Measurements from ENCODE around the gene IL18RAP. TPM values are rescaled to one million over a fixed set of nuclear protein-coding genes. Genes with fewer than 3 reads are reported as not detected.

IL18RAP gene
- total RNA-seq, 1 donor from 2014 or later: 0.64 TPM

DNA sequence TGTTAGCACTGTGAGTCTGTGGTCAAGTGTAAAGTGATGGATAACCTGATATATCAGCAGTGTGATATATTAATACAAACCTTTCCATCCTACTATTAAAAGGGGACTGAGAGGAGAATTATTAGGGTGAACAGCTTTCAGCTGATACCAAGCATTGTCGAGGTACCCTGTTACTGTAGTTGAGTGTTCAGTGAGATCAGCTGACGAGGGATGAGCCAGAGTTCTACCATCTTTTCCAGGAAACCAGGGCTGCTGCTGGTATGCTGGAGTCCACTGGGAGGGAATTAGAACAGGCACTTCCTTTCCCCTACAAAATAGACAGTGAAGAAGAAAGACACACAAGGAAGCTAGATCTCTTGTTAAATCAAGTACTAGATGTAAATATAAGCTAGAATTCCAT lies 408 bp downstream of the IL18RAP start:
- ATAC-seq: no peak

DNA sequence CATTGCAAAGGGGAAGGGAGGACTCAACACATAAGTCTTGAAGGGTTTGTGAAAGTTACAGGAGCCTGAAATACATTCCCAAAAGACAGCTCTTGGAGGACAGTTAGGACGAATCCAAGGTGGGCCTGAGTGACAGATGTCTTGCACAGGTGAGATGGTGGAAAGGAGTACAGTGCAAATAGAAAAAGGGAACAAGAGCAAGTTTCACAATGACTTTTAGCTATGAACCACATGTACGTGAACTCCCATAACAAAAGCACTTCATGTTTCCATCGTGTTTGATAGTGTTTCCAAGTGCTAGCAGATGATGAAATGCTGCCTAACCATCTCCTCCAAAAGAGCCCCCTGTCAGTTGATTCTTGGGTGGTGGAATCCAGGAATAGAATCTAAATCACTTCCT lies 1.8 kb downstream of the IL18RAP start:
- ATAC-seq: peak; percentile 26

DNA sequence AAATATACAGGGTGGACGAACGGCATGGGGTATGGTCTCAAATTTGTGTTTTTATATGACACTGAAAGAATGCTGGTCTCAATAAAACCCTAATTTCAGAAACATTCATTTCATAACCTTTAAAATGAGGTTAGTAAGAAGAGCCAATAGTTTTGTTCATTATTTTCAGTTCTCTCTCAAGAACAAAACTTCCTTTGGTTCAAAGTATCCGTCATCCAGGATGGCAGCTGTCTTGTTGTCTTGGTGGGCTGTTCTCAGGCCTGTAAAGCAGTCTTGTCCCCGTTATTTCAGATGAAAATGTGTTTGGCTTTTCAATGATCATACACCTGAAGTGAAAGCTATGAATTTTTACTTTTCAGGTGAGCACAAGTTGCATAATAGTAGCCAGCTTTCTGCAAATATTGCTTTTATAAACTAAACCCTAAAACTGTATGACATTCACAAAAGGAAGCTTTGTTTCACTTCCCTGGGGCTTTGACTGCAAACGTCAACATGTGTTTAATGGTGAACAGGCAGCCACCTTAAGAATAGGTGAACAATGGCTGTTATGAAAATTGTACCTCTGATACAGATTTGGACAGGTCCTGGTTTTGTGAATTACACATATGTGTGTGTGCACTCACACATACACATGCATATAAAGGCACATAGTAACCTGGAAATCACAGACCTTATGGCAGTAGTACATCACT lies 2.6 kb downstream of the IL18RAP start:
- ATAC-seq: no peak

DNA sequence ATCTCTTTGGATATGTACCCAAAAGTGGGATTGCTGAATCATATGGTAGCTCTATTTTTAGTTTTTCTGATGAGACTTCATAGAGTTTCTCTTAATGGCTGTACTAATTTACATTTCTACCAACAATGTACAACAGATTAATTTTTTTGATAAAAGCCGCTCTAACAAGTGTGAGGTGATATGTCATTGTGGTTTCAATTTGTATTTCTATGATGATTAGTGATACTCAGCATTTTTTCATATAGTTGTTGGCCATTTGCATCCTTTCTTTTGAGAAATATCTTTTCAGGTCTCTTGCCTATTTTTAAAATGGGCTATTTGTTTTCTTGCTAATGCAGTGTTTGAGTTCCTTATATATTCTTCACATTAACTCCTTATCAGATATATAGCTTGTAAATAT lies 4.3 kb downstream of the IL18RAP start:
- ATAC-seq: no peak

DNA sequence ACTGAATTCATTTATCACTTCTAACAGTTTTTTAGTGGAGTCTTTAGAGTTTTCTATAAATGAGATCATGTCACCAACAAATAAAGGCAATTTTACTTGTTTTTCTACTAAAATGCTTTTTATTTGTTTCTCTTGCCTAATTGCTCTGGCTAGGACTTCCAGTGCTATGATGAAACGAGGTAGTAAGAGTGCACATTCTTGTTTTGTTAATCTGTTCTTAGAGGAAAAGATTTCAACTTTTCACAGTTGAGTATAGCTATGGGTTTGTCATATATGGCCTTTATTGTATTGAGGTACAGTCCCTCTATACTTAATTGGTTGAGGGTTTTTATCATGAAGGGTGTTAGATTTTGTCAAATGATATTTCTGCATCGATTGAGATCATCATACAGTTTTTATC lies 5.6 kb downstream of the IL18RAP start:
- ATAC-seq: no peak

DNA sequence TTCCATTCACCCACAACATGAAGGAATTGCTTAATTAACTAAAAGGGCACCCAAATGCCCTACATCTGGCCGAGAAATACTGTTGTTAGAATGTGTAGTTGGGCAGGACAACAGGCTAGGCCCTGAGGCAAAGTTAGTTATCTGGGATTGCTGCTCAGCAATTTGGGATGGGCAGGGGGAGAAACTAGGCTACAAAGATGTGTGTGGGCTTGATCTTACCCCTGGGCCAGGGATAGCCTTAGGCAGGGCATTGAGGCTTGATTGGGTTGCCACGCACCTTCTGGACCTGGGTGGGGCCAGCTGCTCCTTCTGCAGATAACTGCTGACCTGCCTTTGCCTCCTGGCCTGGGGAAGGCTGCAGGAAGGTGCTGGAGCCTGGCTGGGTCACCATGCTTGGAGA lies 9.4 kb downstream of the IL18RAP start:
- ATAC-seq: no peak

DNA sequence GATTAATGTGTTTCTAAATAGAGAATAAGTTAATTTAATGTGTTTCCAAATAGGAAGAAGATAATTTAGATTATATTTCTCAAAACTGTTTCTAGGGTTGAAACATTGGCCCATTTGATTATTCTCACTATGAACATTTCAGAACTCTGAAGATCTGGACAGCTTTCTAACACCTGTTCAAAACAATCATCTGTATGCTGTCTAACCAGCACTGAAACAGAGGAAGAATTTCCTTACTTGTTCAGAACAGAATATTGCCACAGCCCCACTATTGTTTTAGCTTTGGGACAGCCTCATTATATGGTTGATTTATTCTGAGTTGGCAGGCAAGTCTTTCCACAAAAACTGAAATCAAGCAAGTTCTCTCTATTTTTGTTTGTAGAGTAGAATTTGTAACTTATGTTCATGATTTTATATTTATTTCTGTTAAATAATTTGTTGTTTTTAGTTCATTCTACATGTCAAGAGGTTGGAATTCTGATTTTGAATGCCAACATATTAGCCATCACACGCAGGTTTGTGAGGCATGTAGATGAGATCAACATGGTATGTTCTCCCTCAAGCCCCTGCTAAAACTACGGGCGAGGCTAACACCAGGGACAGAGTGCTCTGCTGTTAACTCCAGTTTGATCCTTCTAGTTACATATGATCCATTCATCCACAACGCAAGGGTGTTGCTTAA lies 11.2 kb downstream of the IL18RAP start:
- ATAC-seq: no peak

DNA sequence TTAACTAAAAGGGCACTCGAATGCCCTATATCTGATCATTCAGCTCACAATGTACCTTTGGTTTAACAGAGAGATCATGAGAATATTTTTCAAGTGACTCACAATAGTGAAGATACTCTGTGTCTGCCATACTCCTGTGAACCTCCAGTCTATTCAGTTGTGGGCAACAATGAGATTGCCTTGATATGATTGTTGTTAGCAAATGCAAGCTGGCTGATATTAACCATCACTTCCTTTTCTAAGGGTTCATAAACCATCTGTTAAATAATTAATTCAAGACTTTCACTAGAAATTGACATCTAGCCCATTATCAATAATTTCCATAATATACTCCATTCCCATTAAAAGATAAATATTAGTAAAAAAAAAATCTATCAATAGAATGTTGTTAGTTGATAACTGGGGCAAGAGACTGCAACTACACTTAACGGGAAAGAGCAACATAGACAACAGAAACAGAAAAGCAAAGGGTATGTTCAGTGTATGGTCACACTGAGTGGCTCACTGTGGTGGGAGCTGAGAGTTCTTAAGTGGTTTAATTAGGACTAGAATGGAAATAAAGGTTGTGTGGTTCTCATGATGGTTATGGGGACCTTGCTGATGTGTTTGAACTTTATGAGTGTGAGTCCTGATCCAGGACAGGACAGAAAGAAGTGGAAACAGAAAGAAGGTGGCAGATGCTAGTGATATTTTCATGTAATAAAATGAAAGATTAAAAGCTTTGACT lies 11.9 kb downstream of the IL18RAP start:
- no peak for ATAC-seq

DNA sequence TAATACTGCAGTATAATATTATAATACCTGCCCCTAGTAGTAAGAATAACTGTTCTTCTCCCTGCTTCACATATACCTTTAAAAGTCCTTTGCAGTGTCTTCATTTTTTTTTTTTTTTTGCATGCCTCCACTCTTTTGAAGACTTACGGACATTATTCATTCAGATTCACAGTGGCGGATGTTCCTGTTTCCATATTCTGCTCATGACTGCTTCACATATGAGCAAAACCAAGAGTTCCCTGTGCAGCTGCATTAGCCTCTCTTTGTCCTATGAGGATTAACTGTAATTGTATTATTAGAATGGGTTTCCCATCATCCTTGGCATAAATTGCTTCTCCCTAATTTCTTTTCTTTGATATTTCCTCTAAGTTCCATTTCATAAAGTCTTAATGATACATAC lies 12.8 kb downstream of the IL18RAP start:
- no peak for ATAC-seq

DNA sequence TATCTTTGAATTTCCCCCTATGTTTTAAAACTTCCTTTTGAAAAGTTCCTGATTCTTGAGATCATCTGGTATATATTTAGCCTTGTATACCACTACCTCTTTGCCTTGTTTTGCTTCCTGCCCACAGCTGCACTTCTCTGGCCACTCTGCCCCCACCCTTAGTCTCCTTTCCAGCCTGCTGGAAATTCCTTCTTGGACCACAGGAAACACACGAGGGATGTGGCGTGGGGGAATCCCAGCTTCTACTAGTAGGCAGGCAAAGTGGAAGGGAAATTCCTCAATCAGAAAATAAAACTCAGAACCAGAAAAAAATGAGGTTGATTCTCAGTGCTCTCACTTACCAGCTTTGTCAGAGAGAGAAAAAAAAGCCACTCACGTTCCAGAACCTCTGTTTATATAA lies 13.4 kb downstream of the IL18RAP start:
- no peak for ATAC-seq

DNA sequence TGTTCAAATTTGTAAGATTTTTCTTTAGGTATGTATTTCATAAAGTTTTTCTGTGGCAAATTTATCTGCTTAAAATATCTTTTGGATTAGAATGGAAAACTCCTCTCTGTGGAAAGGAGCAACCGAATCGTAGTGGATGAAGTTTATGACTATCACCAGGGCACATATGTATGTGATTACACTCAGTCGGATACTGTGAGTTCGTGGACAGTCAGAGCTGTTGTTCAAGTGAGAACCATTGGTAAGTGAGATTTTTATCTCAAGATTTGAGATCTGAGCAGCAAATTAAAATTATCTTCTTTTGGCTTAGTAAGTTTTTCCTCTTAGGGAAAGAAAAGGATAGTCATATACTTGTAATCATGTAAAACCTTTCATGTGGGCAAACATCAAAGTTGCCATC lies 14.2 kb downstream of the IL18RAP start:
- ATAC-seq: no peak

DNA sequence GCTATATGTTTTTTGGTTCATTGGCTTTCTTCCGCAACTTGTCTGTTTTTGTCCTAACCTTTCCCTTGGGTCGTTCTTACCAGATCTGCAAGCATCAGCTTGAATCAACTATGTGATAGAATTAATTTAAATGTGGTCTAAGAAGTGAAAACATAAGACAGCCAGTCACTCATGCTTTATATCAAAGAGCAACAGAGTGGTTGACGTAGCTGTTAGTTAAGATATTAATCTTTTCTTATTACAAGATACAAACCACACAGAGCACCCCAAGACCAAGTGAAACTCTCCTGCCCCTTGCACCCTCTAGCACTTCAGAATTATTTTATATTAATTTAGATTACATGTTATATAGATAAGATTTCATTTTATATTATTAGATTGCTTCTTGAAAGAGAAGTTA lies 15.2 kb downstream of the IL18RAP start:
- no peak for ATAC-seq

DNA sequence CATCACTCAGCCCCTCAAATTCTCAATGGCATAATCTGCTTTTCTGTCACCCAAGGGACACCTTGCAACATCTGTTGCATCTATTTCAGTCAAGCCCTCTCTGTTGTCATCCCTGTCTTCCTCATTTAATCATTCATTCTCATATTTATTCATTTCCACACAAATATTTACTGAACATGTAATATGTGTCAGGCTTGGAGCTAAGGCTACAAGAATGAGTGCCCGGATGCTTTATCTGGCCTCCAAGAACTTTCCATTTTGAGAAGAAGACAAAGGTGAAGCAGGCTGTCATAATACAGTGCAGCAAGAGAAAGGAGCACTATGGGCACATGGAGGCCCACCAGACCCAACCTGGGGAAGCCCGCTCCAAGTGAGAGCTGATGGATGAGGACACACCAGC lies 15.6 kb downstream of the IL18RAP start:
- no peak for ATAC-seq

DNA sequence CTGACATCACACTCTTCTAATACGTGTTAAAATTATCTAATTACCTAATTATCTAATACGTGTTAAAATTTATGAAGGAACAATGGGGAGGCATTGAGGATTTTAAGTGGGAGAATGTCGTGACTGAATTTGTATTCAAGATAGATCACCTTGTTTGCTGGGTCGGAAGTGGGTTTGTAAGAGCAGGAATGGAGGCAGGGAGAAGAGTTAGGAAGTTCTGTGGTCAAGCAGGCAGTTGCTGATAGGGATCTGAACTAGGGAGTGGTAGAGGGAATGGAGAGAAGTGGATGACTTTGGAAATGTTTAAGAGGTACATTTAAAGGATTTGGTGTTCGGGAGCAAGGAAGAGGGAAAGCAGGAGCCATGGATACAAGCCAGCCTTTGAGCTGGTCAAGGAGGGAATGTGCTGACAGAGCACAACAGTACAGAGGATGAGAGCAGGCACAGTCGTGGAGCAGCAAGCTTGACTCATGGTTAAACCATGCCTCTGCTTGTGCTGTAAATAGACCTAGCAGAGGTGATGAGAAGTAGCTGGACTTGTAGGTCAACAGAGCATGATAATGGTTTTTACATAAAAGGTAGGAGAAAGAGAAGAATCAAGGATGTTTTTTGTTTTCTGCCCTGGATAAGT lies 16.2 kb downstream of the IL18RAP start:
- peak; percentile 66 for ATAC-seq

DNA sequence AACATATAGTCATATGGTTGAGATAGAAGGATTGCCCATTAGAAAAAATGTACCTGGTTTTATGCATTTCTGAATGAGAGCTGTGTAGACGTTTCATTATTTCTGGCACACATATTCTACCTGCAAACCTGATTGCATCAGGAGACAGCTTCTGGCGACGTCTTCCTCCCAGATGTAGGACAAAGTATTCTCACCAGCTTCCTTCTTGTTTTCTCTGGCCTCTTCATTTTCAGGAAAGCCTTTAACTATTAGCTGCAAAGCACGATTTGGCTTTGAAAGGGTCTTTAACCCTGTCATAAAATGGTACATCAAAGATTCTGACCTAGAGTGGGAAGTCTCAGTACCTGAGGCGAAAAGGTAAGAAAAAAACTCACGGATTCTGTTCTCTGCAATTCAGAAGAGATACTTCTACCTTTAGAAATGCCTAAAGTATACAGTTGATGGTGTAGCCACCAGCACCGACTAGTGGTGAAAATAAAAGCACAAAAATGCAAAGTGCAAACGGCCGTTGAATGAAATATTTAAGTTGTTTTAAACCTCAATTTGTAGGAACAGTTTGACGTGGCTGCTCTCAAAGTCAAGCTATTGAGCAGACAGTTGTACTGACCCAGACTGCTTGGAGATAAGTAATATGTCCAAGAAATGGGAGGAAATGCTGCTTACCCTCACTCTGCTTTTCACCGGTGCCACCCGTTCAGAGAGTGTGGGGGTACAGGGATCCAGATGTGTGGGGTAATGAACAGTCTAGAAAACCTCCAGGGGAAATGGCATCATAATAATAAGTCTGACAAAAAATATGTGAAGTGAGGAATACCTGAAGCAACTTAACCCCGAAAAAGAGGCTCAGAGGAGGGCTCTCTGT lies 20.2 kb downstream of the IL18RAP start:
- no peak for ATAC-seq

DNA sequence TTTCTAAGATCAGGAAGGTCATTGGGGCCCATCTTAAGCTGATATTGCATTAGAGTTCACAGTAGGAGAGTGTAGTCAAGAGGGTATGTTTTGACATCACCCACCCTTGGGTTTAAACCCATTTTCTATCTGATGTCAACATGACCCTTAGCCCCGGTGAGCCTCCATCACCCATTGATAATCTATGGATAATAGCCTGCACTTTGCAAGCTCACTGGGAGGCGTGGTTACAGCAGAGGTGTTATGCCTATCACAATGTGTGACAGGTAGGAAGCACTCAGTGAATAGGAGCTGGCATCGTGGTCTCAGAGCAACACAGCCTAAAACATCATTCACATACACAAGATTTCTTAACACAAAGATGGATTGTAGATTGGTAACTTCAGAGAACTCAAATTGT lies 21.3 kb downstream of the IL18RAP start:
- no peak for ATAC-seq

DNA sequence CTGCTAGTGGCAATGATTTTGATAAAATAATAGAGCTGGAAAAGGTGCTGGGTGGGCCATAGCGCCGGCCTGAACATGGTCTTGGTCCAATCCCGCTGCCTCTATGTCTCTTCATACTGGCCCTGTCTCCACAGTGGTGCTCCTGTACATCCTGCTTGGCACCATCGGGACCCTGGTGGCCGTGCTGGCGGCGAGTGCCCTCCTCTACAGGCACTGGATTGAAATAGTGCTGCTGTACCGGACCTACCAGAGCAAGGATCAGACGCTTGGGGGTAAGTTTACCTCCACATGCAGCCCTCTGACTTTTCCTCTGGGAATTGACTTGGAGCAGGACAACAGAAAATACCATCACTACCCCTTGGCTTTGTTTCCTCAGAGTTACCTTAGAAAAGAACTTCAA lies 24.0 kb downstream of the IL18RAP start:
- no peak for ATAC-seq

DNA sequence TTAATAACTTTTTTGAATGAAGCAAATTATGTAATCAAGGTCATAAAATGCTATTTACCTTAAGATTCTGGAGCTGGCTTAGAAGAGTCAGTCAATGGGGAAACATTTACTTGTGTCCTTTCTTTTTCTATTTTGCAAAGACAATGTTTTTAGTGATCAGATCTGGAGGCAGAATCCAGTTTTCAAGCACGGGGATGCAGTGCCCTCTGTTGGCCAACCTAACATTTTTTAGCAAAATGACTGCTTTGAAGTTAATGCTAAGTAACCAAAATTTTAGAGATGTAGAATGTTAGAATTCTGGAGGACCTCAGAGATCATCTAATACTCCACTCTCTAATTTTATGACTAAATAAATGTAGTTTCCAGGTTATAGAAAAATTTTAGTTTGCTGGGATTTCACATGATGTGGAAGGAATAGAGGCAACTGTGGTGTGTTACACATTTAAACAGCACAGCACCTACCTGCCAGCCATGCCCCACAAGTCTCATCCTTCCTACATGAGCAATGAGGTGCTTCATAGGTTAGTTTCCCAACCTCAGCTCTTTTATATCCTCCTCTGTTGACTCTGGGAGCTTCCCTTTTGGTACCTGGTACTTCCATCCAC lies 26.5 kb downstream of the IL18RAP start:
- no peak for ATAC-seq

DNA sequence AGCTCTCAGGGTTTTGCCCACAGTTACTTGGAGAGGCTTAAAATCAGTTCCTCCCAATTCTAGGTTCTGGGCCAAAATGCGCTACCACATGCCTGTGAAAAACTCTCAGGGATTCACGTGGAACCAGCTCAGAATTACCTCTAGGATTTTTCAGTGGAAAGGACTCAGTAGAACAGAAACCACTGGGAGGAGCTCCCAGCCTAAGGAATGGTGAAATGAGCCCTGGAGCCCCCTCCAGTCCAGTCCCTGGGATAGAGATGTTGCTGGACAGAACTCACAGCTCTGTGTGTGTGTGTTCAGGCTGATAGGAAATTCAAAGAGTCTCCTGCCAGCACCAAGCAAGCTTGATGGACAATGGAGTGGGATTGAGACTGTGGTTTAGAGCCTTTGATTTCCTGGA lies 29.0 kb downstream of the IL18RAP start:
- ATAC-seq: no peak

DNA sequence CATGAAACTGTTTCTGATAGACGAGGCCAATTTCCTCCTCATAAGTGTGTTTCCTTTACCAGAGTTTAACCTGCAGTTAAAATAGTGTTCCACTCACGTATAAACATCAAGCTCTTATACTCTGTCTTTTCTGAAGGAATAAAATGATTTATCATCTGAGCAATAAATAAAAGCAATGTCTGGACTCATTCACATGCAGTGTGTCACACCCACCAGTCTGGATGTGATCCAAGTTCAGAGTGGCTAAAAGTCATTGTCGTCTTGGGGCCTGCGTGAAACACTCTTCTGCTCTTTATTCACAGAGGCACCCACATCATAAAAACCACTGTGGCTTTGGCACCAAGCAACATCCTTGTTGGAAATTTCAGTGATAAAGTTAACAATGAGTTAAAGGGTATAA lies 30.5 kb downstream of the IL18RAP start:
- no peak for ATAC-seq

DNA sequence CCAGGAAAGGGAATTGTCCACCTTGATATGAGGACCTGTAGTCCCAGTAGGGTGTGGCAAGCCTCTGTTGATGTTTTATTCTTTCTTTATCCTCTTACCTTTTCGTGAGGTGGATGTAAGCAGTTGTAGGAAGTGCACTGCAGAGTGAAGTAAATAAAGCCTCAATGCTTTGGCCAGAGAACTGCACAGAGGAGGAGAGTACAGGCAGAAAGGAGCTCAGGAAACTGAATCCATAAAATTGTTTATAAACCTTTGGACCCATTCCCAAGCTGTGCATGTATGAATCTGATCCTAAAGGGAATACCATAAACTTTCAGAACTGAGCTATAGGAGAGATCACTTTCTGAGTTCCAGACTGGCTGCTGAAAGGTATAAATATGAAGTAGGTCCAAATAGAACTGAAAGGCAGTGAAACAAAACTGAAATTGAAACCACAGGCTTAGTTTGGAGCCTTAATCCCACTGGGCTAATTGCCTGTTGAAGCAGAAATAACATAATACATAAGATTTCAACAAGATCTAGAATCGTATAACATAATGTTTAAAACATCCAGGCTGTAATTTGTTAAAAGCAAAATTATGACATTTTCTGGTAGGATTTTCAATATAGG lies 32.2 kb downstream of the IL18RAP start:
- ATAC-seq: no peak

DNA sequence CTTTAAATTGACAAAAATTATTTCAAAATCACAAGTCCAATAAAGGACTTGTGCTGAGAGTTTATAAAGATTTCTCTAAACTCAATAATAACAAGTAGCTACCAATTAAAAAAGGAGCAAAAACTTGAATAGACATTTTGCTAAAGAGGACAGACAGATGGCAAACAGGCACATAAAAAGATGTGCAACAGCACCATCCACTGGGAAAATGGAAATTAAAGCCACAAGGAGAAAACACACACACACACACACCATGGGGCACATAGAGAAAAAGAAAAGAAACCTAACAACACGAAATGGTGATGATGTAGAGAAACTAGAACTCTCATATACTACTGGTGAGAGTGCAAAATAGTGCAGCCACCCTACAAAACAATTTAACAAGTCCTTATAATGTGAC lies 37.5 kb downstream of the IL18RAP start:
- no peak for ATAC-seq
